Spleen (tissue), 11 donors: Measurements from ENCODE around the gene CACNA1C. TPM values are rescaled to one million over a fixed set of nuclear protein-coding genes. Genes with fewer than 3 reads are reported as not detected.

Experiments used
- DNase-seq: peaks from one replicate; pipeline ENCODE4 v3.0.0-alpha.2; 2020
- H3K27ac ChIP-seq, 8 donors: fragments of 200-600 bp; sonication (generic) in 7 of 8; 1 replicate in 4 of 8; 2 replicates in 4 of 8; pipeline versions ENCODE4 v1.5.0 to v1.8.0; 2016 to 2021; ENCODE audit warnings: inconsistent platforms in 4 of 8, mild to moderate bottlenecking in 4 of 8, moderate library complexity in 1 of 8
- H3K27me3 ChIP-seq, 7 donors: fragments of 200-600 bp; sonication (generic) in 6 of 7; replicated peaks in 1 of 7; 1 replicate in 4 of 7; 2 replicates in 3 of 7; pipeline versions ENCODE4 v1.5.0 to v1.8.0; 2016 to 2021; ENCODE audit warnings: inconsistent platforms in 3 of 7, mild to moderate bottlenecking in 1 of 7
- H3K36me3 ChIP-seq, 6 donors: fragments of 200-600 bp; sonication (generic) in 5 of 6; 1 replicate in 4 of 6; 2 replicates in 2 of 6; pipeline versions ENCODE4 v1.5.0 to v1.8.0; 2016 to 2021; ENCODE audit warnings: inconsistent platforms in 2 of 6
- H3K4me1 ChIP-seq, 6 donors: fragments of 200-600 bp; sonication (generic) in 5 of 6; 1 replicate in 3 of 6; 2 replicates in 3 of 6; pipeline versions ENCODE4 v1.5.0 to v1.8.0; 2016 to 2021; ENCODE audit warnings: inconsistent platforms in 3 of 6
- H3K4me3 ChIP-seq, 8 donors: fragments of 200-600 bp; sonication (generic) in 7 of 8; 1 replicate in 4 of 8; 2 replicates in 4 of 8; pipeline versions ENCODE4 v1.5.0 to v1.8.0; 2016 to 2021; ENCODE audit warnings: inconsistent platforms in 4 of 8, mild to moderate bottlenecking in 4 of 8, moderate library complexity in 2 of 8
- H3K9me3 ChIP-seq, 8 donors: fragments of 200-600 bp; sonication (generic) in 7 of 8; 1 replicate in 4 of 8; 2 replicates in 4 of 8; pipeline versions ENCODE4 v1.5.0 to v1.8.0; 2016 to 2021; ENCODE audit warnings: inconsistent platforms in 4 of 8
- CTCF ChIP-seq, 11 experiments: fragments of 200-600 bp in 7 of 11; fragments of 450-650 bp in 4 of 11; sonication (generic) in 4 of 11; IDR thresholded peaks in 8 of 11; conservative IDR thresholded peaks in 3 of 11; 1 replicate in 7 of 11; 2 replicates in 4 of 11; pipeline versions ENCODE4 v1.4.0 to v1.8.0; 2016 to 2021; ENCODE audit warnings: antibody characterized with exemption in 11 of 11, inconsistent platforms in 4 of 11, mild to moderate bottlenecking in 1 of 11
- POLR2A ChIP-seq, 3 donors: fragments of 450-650 bp; IDR thresholded peaks; one replicate each; pipeline ENCODE4 v1.5.1; 2017; ENCODE audit warnings: antibody characterized with exemption in 3 of 3, mild to moderate bottlenecking in 1 of 3
- POLR2AphosphoS5 ChIP-seq, 3 donors: sonication (generic); formaldehyde crosslinking; IDR thresholded peaks; one replicate each; pipeline ENCODE4 v1.5.1; 2017; ENCODE audit warnings: antibody characterized with exemption in 3 of 3
- whole genome bisulfite sequencing, 5 donors: extraction: QIAGEN DNeasy Blood & Tissue Kit in 3 of 5; methylation state at CpG; one replicate each; pipeline versions ENCODE4 v1.1.5 to v1.1.7; 2013 to 2018; 5-methylcytosine and 5-hydroxymethylcytosine counted together
- intact Hi-C: fragments of 100-400 bp; cut with DNase I; formaldehyde crosslinking; loops from one replicate; pipeline ENCODE4 v1.15.0; 2023; ENCODE audit warnings: low total_unique reads
- polyA plus RNA-seq, 3 donors: library from polyadenylated mRNA; stranded (reverse); fragments of 200-250 nt; gene quantifications; one replicate each; pipeline ENCODE4 v1.2.1, GENCODE V29; 2013
- total RNA-seq, 7 donors: library from RNA; depleted of rRNA in 3 of 7; stranded (reverse); fragments of >200 nt in 3 of 7; fragmentation: NEBNext Ultra II Directional in 4 of 7; extraction: Animal tissue kit (Norgen Biotek cat#: 25700) in 4 of 7; gene quantifications; one replicate each; pipeline versions ENCODE4 v1.1.0 to v1.2.1, GENCODE V29; 2016 to 2021
- donor health status: healthy with polysubstance abuse.
- donor health status: DM: no; HTN: no; CAD: no; lungs with moderate emphysema.
- donor health status: DM: no; HTN: no; CAD: no.
- donor health status: Bipolar disorder and iron deficiency.
- donor health status: healthy.
- donor health status: DM: no; HTN: no; CAD: no.
- donor health status: DM: yes; HTN: yes; CAD: no.

The CACNA1C gene
- total and polyA plus RNA-seq, 10 donors = 0.67 to 27.6 (median 18.4) TPM

- Histone ChIP-seq H3K4me3 (no peak overlapping the region), H3K4me1 (peaks cover 0 to 11% (median 5%) of the 10 kb centered on the region in 6 donors), H3K9me3 (no peaks in the 10 kb centered on the region), H3K27ac (no peak overlapping the region), H3K27me3 (no peaks in the 10 kb centered on the region), H3K36me3 (no peaks in the 10 kb centered on the region)
- TF ChIP-seq POLR2A (IDR thresholded peaks at IDR 0.05) = no peak
- WGBS, 5 donors = 88 to 96% (median 92%) methylated on average over 6 of the region's 6 CpGs
- DNase-seq = no peak
- intact Hi-C loops = no loop called here
Observed at GRCh38 chr12:2177003-2177402, 124.2 kb downstream of the CACNA1C start.

- Histone ChIP-seq H3K27ac (no peak overlapping the region), H3K27me3 (no peaks in the 10 kb centered on the region), H3K36me3 (no peaks in the 10 kb centered on the region), H3K4me3 (no peak overlapping the region), H3K9me3 (no peaks in the 10 kb centered on the region), H3K4me1 (peaks cover 0 to 10% (median 2%) of the 10 kb centered on the region in 6 donors)
- WGBS, 5 donors = 55 to 88% (median 73%) methylated on average over 3 of the region's 3 CpGs
- intact Hi-C loops = no loop called here
- TF ChIP-seq POLR2AphosphoS5 (IDR thresholded peaks at IDR 0.05) (no peak), POLR2A (IDR thresholded peaks at IDR 0.05) (no peak), CTCF (IDR thresholded peaks at IDR 0.05 in 8 of 11, conservative IDR thresholded peaks at IDR 0.05 in 3 of 11) (no peak)
- no peak for DNase-seq
Observed at GRCh38 chr12:2177751-2178150, 125.0 kb downstream of the CACNA1C start.

- no peak overlapping the region for H3K4me3 ChIP-seq
- no peak for TF ChIP-seq POLR2AphosphoS5 (IDR thresholded peaks at IDR 0.05)
- TF ChIP-seq POLR2A (IDR thresholded peaks at IDR 0.05) = no peak
- TF ChIP-seq CTCF (IDR thresholded peaks at IDR 0.05 in 8 of 11, conservative IDR thresholded peaks at IDR 0.05 in 3 of 11) = no peak
- no peaks in the 10 kb centered on the region for H3K27me3 ChIP-seq
- intact Hi-C loops = no loop called here
- H3K4me1 ChIP-seq = peaks cover 0 to 10% (median 0%) of the 10 kb centered on the region in 6 donors
- H3K9me3 ChIP-seq = no peaks in the 10 kb centered on the region
- H3K36me3 ChIP-seq = no peaks in the 10 kb centered on the region
- no peak overlapping the region for H3K27ac ChIP-seq
- DNase-seq = no peak
- WGBS, 5 donors = 82 to 97% (median 93%) methylated on average over 2 of the region's 2 CpGs
Observed at GRCh38 chr12:2179058-2179457, 126.3 kb downstream of the CACNA1C start.

GRCh38 chr12:2179953-2180736, 127.4 kb downstream of the CACNA1C start:
- intact Hi-C loops = no loop called here
- H3K36me3 ChIP-seq = no peaks in the 10 kb centered on the region
- TF ChIP-seq POLR2A (IDR thresholded peaks at IDR 0.05) (no peak), POLR2AphosphoS5 (IDR thresholded peaks at IDR 0.05) (peak in 1 of 3 donors; percentile 32)
- H3K27me3 ChIP-seq = no peaks in the 10 kb centered on the region
- peaks cover 0 to 13% (median 0%) of the 10 kb centered on the region in 6 donors for H3K4me1 ChIP-seq
- H3K27ac ChIP-seq = peak overlapping the region in 5 of 8 donors; percentile 1 to 45 (median 34)
- no peak for DNase-seq
- 87 to 93% (median 89%) methylated on average over 9 of the region's 9 CpGs for whole genome bisulfite sequencing, 5 donors
- no peak overlapping the region for H3K4me3 ChIP-seq
- no peaks in the 10 kb centered on the region for H3K9me3 ChIP-seq

GRCh38 chr12:2180737-2181082, 127.9 kb downstream of the CACNA1C start:
- H3K4me1 ChIP-seq = peaks cover 0 to 13% (median 0%) of the 10 kb centered on the region in 6 donors
- DNase-seq = no peak
- no peaks in the 10 kb centered on the region for H3K9me3 ChIP-seq
- intact Hi-C loops = no loop called here
- TF ChIP-seq CTCF (IDR thresholded peaks at IDR 0.05 in 8 of 11, conservative IDR thresholded peaks at IDR 0.05 in 3 of 11) = no peak
- no peak for TF ChIP-seq POLR2AphosphoS5 (IDR thresholded peaks at IDR 0.05)
- TF ChIP-seq POLR2A (IDR thresholded peaks at IDR 0.05) = no peak
- WGBS, 5 donors = 53 to 92% (median 84%) methylated on average over 3 of the region's 3 CpGs
- H3K27me3 ChIP-seq = no peaks in the 10 kb centered on the region
- peak overlapping the region in 4 of 8 donors; percentile 14 to 45 (median 36) for H3K27ac ChIP-seq
- no peaks in the 10 kb centered on the region for H3K36me3 ChIP-seq
- H3K4me3 ChIP-seq = no peak overlapping the region
